Vein endothelial cell (primary cell): ENCODE measurements around the gene CD1C. TPM values are rescaled to one million over a fixed set of nuclear protein-coding genes. Genes with fewer than 3 reads are reported as not detected.

Experiments
- total RNA-seq: library from RNA; depleted of rRNA; stranded (reverse); fragments of >200 nt; gene quantifications from 2 replicates; pipeline ENCODE4 v1.2.3, GENCODE V29; 2012

Gene CD1C
- total RNA-seq, result not detected in 2 replicates

GRCh38 chr1:158289811-158290210, at the start of gene CD1C:
TSS of gene CD1C (plus strand) at chr1:158289923. CDS start at chr1:158290065, 142 bp downstream.

DNA sequence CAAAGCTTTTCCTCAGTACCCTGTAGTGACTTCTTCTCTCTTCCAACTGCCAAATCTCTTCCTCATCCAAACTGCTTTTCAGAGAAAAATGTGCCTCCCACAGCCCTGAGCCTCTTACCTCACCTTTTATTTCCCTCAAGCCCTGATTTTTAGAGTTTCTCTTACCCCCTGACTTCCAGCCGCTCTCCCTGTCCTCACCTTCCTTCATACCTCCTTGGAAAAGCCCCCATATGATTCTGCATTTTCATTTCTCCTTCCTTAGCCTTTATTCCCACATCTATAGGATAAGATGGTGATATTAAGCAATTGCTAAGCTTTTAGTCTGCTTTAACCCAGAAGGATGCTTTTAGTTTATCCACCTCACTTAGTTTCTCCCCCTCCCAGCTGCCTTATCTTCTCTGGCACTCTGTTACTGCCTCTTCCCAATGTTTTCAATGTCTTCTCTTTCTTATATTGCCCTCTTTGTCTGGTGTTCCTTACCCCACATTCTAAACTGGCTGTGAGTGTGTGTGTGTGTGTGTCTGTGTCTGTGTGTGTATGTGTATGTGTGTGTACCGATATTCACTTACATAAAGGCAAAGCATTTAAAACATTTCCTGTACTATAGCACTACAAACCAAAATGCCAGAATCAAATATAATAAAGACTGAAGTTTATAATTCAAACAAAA, 41.9 kb downstream of the CD1C start, which contains the start of gene CD1B:
Gene CD1B (minus strand): TSS at position 51 of the 670 bp plus-strand sequence. CDS start 108 bp downstream, outside the sequence.

Other genes with a start within 250 kb of the CD1C start
- under 0.01 and 0.10 TPM in 2 replicates for gene CD1D, start 109.0 kb upstream of the CD1C start, total RNA-seq
- not detected in 2 replicates for gene CD1A, start 35.5 kb upstream of the CD1C start, total RNA-seq
- gene CD1B, start 41.6 kb downstream of the CD1C start, total RNA-seq, result not detected in 2 replicates
- gene CD1E, start 64.0 kb downstream of the CD1C start, total RNA-seq, result not detected in 2 replicates
- gene OR10T2, start 109.5 kb downstream of the CD1C start, total RNA-seq, result not detected in 2 replicates
- gene OR10K2, start 136.3 kb downstream of the CD1C start, total RNA-seq, result not detected in 2 replicates
- gene OR10K1, start 171.9 kb downstream of the CD1C start, total RNA-seq, result not detected in 2 replicates
- not detected in 2 replicates for gene OR10R2, start 182.3 kb downstream of the CD1C start, total RNA-seq